ENCODE data around the gene ATP8A2. TPM values are rescaled to one million over a fixed set of nuclear protein-coding genes. Genes with fewer than 3 reads are reported as not detected.

Gene ATP8A2
- total RNA-seq, 6 experiments from 2014 or later = not detected

DNA sequence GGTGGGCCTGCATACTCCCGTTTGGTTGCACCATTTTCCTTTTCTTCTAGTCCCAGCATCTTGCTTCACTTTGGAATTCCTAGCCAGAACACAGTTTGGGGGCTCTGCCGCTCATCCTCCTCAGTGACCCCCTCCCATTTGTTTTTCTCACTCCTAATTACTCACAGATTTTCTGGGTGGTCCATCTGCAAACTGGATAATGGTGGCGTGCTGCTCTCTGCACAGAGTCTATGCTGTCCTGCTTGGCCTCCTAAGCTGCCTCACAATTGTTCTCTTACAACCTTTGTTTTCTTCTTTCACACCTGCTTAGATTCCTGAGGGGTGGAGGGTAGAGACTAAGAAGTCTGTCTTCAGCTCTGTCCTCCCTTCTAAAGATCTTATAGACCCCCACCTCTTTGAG, 599.3 kb downstream of the ATP8A2 start:
- Histone ChIP-seq H3K27me3 (no peaks in the 10 kb centered on the region), H3K27ac (no peak overlapping the region), H3K4me1 (no peaks in the 10 kb centered on the region), H3K4me3 (no peak overlapping the region), H3K9me3 (no peaks in the 10 kb centered on the region), H3K36me3 (no peaks in the 10 kb centered on the region)
- DNase-seq (no peak), ATAC-seq (no peak)
- no peak for TF ChIP-seq POLR2A (IDR thresholded peaks at IDR 0.05)
- TF ChIP-seq, protein P1, sequence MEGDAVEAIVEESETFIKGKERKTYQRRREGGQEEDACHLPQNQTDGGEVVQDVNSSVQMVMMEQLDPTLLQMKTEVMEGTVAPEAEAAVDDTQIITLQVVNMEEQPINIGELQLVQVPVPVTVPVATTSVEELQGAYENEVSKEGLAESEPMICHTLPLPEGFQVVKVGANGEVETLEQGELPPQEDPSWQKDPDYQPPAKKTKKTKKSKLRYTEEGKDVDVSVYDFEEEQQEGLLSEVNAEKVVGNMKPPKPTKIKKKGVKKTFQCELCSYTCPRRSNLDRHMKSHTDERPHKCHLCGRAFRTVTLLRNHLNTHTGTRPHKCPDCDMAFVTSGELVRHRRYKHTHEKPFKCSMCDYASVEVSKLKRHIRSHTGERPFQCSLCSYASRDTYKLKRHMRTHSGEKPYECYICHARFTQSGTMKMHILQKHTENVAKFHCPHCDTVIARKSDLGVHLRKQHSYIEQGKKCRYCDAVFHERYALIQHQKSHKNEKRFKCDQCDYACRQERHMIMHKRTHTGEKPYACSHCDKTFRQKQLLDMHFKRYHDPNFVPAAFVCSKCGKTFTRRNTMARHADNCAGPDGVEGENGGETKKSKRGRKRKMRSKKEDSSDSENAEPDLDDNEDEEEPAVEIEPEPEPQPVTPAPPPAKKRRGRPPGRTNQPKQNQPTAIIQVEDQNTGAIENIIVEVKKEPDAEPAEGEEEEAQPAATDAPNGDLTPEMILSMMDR (IDR thresholded peaks at IDR 0.05) = no peak
- WGBS (ENCODE audit: insufficient coverage, low coverage, low lambda C conversion rate, missing lambda C conversion rate) = 59% methylated on average over 3 of the region's 3 CpGs
- intact Hi-C loops (cut with DNase I) = no loop called here

DNA sequence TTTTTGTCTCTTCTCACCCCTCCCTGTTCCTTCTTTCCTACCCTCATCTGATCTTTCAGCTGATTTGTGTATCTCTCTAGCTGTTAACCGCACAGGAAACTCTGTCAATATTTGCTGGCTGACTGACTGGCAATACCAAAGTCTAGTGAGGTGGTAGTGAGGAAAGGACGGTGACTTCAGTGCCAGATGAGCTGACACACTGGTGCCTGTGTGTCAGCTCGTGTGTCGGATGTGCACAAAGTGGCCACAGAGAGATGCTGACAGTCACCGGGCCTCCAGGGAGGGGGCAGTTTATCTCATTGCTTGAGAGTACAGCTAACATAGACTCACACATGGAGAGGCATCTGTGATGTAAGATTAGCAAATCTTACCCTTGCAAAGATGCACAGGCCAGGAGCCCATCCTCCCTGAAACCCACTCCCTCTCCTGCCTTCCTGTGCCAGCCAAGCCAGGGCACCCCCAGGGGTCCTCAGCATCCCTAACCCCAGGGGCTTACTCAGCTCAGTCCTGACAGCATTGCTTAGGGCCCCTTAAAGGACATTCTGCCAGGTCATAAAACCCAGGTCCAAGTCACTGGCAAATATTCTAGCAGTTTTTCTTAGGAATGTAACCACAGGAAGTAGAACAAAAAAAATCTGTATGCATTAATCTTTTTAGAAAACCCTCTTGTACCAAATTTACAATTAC, 599.8 kb downstream of the ATP8A2 start:
- H3K27me3 ChIP-seq = no peaks in the 10 kb centered on the region
- H3K9me3 ChIP-seq = no peaks in the 10 kb centered on the region
- WGBS (ENCODE audit: insufficient coverage, low coverage, low lambda C conversion rate, missing lambda C conversion rate) = 19% methylated on average over 5 of the region's 5 CpGs
- H3K27ac ChIP-seq = no peak overlapping the region
- peak in 1 of 4 donors; percentile 36 for ATAC-seq
- DNase-seq = no peak
- intact Hi-C loops (cut with DNase I) = no loop called here
- H3K4me3 ChIP-seq = no peak overlapping the region
- TF ChIP-seq POLR2A (IDR thresholded peaks at IDR 0.05) = no peak
- TF ChIP-seq, protein P1 (IDR thresholded peaks at IDR 0.05) = no peak
- no peaks in the 10 kb centered on the region for H3K4me1 ChIP-seq
- H3K36me3 ChIP-seq = no peaks in the 10 kb centered on the region

DNA sequence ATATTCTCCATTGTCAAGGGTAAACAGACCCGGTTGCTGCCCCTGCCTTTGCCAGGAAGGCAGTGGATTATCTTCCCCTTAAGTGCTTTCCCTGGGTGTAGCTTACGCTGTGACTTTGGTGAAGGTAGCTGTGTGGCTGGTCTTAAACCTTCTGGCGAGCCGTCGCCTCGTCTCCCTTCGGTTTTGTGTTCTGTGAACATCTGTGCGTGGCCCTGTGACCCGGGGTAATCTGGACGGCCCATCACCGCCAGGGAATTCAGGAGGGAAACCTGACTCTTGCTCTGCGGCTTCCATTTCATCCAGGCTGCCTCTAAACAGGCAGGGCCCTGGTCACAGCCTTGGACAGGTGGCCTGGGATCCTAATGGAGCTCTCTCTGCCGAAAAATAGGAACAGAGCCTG, 601.3 kb downstream of the ATP8A2 start:
- H3K27ac ChIP-seq = no peak overlapping the region
- WGBS (ENCODE audit: insufficient coverage, low coverage, low lambda C conversion rate, missing lambda C conversion rate) = 49% methylated on average over 3 of the region's 13 CpGs
- H3K4me1 ChIP-seq = no peaks in the 10 kb centered on the region
- no peak for DNase-seq
- H3K36me3 ChIP-seq = no peaks in the 10 kb centered on the region
- TF ChIP-seq POLR2A (IDR thresholded peaks at IDR 0.05) = no peak
- TF ChIP-seq, protein P1 (IDR thresholded peaks at IDR 0.05) = no peak
- H3K4me3 ChIP-seq = no peak overlapping the region
- no peaks in the 10 kb centered on the region for H3K27me3 ChIP-seq
- intact Hi-C loops (cut with DNase I) = no loop called here
- no peak for ATAC-seq
- no peaks in the 10 kb centered on the region for H3K9me3 ChIP-seq

DNA sequence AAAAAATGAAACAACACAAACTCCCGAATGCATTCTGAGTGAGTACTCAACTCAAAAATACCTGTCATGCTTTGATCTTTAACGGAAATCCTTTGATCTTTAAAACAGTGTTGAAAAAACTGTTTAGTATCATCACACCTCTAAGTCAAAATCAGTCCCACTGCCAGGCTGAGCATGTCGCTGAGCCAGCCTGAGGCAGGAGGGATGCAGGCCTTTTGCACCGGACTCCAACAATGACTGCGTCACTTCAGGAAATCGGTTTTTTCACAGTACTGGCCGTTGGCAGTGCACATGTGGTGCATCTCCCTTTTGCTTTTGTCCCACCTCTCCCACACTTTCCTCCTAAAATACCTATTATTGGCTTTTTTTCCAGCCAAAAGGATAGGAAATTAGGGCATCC, 601.8 kb downstream of the ATP8A2 start:
- H3K27me3 ChIP-seq = no peaks in the 10 kb centered on the region
- no peaks in the 10 kb centered on the region for H3K4me1 ChIP-seq
- ATAC-seq = no peak
- intact Hi-C loops (cut with DNase I) = no loop called here
- DNase-seq = no peak
- H3K36me3 ChIP-seq = no peaks in the 10 kb centered on the region
- WGBS (ENCODE audit: insufficient coverage, low coverage, low lambda C conversion rate, missing lambda C conversion rate) = 48% methylated on average over 6 of the region's 7 CpGs
- H3K9me3 ChIP-seq = no peaks in the 10 kb centered on the region
- H3K27ac ChIP-seq = no peak overlapping the region
- H3K4me3 ChIP-seq = no peak overlapping the region
- TF ChIP-seq POLR2A (IDR thresholded peaks at IDR 0.05) = no peak
- TF ChIP-seq, protein P1 (IDR thresholded peaks at IDR 0.05) = no peak

Measured in right lobe of liver (tissue), 6 donors.